GM12874 (cell line): Measurements from ENCODE around the gene CFAP68.

Source experiments
- TF ChIP-seq, protein P1 (sequence below): IDR thresholded peaks from 2 replicates; pipeline ENCODE4 v1.5.1; 2011; ENCODE audit warnings: low read depth, mild to moderate bottlenecking, control low read depth, low read length, moderate library complexity; ENCODE audit not compliant: insufficient read depth

The CFAP68 gene

DNA sequence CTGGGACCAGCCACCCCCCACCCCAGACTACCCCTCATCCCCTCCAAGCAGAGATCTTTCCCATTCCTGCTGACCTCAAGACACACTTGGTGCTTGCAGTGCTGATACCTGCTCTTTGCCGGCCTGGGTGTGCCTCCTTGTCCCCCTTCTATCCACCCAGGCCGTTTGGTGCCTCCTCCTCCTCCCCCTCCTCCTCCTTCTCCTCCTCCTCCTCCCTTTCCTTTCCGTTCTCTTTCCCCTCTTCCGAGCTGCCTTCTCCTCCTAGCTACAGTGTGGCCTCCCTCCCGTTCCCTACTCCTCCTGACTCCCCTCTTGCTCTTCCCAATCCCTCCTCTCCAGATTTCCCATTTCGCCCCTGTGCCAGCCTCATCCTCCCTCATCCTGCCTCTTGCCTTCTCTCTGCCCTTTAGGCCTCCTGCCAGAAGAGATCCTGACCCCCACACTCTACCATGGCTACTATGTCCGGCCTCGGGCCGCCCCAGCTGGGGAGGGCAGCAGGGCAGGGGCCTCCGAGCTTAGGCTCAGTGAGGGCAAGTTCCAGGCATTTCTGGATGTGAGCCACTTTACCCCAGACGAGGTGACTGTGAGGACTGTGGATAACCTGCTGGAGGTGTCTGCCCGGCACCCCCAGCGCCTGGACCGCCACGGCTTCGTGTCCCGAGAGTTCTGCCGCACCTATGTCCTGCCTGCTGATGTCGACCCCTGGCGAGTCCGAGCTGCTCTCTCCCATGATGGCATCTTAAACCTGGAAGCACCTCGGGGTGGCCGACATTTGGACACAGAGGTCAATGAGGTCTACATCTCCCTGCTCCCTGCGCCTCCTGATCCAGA lies 33.9 kb downstream of the CFAP68 start:
- TF ChIP-seq, protein P1, sequence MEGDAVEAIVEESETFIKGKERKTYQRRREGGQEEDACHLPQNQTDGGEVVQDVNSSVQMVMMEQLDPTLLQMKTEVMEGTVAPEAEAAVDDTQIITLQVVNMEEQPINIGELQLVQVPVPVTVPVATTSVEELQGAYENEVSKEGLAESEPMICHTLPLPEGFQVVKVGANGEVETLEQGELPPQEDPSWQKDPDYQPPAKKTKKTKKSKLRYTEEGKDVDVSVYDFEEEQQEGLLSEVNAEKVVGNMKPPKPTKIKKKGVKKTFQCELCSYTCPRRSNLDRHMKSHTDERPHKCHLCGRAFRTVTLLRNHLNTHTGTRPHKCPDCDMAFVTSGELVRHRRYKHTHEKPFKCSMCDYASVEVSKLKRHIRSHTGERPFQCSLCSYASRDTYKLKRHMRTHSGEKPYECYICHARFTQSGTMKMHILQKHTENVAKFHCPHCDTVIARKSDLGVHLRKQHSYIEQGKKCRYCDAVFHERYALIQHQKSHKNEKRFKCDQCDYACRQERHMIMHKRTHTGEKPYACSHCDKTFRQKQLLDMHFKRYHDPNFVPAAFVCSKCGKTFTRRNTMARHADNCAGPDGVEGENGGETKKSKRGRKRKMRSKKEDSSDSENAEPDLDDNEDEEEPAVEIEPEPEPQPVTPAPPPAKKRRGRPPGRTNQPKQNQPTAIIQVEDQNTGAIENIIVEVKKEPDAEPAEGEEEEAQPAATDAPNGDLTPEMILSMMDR, result no peak

DNA sequence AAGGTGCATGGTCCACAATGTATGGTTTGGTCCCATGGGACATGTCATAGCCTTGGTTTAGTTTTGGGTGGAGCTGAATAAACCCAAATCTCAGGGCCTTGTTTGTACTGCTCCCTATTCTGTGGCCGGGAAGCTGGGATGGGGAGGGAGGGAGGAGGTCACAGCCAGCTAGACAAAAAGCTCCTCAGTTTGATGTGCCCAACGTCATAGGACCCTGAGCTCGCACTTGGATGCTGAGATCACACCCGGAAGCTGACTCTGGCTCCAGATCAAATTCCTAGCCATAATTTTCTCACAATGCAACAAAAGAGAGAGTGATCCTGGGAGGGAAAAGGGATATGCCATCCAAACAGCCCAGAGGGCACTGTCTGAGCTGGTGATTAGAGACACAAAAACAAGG lies 34.7 kb downstream of the CFAP68 start:
- TF ChIP-seq, protein P1, result no peak

DNA sequence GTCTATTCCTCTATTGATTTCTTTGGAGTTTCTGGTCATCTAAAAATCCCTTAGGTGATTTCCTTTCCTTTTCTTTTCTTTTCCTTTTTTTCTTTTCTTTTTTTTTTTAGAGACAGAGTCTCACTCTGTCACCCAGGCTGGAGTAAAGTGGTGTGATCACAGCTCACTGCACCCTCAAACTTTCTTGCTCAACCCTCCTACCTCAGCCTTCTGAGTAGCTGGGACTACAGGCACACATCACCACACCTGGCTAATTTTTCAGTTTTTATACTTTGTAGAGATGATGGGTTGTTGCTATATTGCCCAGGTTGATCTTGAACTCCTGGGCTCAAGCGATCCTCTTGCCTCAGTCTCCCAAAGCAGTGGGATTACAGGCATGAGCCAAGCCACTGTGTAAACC lies 37.4 kb downstream of the CFAP68 start:
- TF ChIP-seq, protein P1, result no peak

DNA sequence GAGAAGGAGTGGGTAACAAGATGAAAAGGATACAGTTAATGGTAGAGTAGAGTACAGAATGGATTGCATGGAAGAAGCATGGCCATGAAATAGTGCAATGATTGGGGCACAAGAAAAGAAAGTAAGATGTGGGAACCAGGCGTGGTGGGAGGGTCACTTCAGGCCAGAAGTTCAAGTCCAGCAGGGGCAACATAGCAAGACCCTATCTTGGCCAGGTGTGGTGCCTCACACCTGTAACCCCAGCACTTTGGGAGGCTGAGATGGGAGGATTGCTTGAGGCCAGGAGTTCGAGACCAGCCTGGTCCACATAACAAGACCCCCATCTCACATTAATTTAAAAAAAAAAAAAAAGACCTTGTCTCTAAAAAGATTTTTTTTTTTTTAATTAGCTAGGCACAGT lies 38.0 kb downstream of the CFAP68 start:
- TF ChIP-seq, protein P1, result no peak

DNA sequence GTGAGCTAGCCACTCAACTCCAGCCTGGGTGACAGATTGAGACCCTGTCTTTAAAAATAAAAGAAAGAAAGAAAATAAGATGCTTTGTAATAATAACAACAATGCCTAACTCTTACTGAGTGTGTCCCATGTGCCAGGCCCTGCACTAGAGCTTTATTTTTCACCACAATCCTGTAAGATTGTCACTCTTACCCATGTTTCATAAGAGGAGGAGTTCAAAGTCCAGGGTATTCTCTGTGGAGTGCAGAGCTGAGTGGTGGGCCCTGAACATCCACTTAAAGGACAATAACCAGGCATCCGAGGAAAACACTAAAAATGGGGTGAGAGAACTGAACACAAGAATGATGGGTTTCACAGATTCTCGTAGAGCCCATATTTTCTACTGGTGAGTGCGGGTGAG lies 38.4 kb downstream of the CFAP68 start:
- TF ChIP-seq, protein P1, result no peak

DNA sequence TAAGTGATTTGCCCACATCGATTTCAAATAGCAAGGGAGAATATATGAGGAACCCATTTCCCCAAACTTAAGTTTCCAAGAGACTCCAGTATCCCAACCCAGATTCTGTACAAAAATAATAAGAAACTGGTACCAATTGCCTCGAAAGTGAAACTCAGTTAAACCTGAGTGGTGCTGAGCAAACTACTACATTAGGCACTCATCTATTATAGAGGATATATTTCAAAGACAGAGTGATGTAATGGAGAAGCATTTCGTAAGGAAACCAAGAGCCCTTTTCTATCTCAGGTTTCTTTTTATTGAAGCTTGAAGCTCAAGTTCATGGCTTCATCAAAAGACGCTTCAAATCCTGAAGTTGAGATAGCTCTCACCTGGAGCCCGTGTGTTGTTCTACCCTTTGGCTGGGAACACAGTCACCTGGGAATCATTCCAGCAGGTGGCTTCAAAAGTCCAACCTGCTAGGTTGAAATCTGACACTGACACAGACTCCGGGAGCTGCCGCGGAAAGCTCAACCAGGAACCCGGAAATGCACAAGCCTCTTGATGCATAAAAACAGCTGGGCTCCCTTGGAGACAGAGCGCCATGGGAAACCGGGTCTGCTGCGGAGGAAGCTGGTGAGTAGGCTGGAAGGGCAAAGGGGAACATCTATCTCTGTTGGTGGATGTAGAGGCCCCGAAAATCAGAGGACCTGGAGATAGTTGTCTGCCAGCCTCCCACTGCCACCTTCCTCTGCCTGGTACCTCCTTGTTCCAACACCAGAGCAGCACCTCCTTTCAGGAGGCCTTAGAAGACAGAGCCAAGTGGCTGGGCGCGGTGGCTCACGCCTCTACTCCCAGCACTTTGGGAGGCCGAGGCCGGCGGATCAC lies 39.3 kb downstream of the CFAP68 start, which contains the start of gene C11orf52:
C11orf52 (plus strand) TSS at position 524 of the 867 bp plus-strand sequence; CDS start at position 584, 60 bp downstream.
- TF ChIP-seq, protein P1, result no peak

DNA sequence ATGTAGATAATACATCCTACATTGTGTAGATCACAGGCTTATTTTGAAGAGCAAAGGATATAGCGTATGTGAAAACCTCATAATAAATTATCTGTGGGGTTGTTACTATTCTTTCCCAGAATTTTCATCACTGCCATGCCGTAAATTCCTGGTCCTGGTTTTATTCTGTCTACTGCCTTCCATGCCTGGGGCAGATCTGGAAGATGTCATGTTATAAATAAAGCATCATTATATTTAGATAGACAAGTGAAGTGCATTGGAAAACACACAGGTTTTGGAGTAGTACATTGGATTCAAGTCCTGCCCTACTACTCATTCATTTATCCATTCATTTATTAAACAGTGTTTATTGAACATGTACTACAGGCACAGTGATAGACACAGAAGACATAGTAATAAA lies 41.6 kb downstream of the CFAP68 start:
- TF ChIP-seq, protein P1, result no peak
